Measurements from ENCODE around the gene RAB37.
A peak's percentile ranks its signal among the peaks of the same experiment; 100 is the strongest.

RAB37 gene

DNA sequence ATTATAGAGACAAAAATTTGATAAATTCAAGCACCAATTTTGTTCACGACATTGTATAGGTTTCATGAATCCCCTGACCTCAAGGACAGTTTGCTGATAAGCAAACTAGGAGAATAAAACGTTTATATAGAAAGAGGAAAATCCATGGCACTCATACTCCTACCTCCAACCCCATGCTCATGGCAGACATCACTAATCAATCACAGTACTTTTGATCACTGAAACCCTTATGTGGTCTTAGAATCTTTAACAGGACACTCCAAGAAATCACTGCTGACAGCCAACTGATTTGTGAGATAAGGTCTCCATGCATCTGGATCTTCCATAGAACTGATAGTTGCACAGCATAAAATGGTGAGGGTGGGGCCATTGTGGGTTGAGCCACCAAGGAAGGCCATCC is 6.7 kb downstream of the RAB37 start:
- DNase-seq (ENCODE audit: extremely low spot score, insufficient read length, low read depth) (no peak), FAIRE-seq (no peak)

DNA sequence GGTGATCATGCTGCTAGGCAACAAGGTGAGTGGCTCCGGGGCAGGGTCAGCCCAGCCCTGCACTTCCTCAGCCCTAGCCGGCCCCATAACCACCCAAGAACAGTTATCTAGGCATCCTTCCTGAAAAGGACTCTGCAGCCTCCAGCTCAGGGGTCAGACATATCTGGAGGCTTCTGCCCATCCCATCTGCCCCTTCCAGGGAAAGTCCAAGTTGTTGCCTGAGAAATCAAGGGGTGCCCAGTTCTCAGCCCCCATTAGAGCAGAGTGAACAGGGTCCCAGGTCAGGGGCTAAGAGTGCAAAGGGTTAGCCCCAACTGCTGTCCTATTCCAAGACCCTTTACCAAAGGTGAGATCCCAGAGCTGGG is 7.3 kb downstream of the RAB37 start:
- FAIRE-seq (no peak), DNase-seq (ENCODE audit: extremely low spot score, insufficient read length, low read depth) (no peak)

DNA sequence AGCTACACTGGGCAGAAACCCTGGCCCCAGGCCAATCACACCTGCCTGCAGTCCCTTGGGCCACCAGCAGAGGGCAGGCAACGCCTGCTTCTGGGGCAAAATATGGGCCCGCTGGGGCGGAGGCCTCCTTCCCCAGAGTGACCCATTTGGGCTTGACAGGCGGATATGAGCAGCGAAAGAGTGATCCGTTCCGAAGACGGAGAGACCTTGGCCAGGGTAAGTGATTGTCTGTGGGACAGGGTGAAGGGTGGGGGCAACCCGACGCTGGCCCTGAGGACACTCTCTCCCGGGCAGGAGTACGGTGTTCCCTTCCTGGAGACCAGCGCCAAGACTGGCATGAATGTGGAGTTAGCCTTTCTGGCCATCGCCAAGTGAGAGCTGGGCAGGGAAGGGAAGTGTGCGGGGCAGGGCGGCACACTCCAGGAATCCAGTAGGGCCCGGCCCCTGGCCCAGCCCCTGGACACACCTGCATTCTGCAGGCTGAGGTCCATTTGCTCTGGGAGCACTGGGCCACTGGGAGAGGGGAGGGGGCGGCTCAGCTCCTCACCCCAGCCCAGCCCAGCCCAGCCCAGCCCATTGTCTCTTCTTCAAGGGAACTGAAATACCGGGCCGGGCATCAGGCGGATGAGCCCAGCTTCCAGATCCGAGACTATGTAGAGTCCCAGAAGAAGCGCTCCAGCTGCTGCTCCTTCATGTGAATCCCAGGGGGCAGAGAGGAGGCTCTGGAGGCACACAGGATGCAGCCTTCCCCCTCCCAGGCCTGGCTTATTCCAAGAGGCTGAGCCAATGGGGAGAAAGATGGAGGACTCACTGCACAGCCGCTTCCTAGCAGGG is 7.9 kb downstream of the RAB37 start:
- peak; percentile 87 for FAIRE-seq
- DNase-seq (ENCODE audit: extremely low spot score, insufficient read length, low read depth), result no peak

DNA sequence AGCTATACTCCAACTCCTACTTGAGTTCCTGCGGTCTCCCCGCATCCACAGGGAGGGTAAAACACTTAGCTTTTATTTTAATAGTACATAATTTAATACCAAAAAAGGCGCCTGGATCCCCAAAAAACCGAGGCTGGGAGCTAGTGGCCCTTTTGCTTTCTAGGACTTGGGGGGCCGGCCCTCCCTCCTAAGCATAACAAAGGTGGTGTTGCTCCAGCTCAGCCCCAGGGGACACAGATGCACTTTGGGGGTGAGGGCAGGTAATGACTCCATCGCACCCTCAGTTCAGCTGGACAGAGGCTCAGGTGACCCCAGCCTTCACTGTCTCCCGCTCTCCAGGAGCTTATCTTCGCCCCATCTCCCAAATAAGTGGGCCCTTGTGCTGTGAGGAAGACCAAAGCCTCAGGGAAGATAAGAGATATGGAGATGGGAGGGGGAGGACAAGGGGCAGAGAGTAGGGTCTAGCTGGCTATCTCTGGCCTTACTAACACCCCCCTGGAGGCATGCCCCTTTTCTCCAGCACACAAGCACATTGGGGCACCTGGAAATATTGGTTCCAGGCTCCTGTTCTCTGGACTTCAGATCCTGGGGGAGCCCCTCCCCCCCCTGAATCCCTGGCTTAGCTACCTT is 8.6 kb downstream of the RAB37 start:
- no peak for DNase-seq (ENCODE audit: extremely low spot score, insufficient read length, low read depth)
- no peak for FAIRE-seq

DNA sequence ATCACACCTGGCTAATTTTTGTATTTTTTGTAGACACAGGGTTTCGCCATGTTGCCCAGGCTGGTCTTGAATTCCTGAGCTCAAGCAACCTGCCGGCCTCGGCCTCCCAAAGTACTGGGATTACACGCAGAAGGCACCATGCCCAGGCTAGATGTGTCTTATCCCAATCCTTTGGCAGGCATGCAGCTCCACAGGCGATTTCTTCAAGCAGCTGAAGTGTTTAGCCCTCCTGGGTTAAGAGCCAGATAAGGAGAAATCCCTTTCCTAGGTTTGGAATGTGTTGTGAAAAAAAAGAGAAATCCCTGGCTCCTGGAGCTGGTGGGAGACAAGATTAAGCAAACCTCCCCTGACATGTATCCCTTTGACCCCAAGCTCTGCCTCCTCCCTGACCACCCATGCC is 9.3 kb downstream of the RAB37 start:
- DNase-seq (ENCODE audit: extremely low spot score, insufficient read length, low read depth), result no peak
- FAIRE-seq, result no peak

DNA sequence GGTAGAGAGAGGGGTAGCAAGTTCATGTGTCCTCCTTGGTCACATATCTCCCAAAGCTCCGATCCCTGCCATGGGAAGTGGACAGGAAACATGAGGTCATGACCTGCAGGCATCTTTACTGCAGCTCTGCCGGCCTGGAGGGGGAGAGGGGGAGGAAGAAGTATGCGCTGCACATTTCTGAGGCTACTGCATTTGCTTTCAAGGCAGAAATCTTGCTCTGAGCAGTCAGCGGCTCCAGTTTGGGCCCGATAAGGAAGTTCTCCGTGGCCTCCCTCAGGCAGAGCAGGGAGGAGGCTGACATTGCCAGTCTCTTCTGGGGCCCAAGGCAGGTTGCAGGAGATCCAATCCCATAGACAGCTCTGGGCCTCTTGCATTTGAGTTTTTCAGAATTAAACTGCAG is 9.9 kb downstream of the RAB37 start:
- no peak for FAIRE-seq
- DNase-seq (ENCODE audit: extremely low spot score, insufficient read length, low read depth), result no peak

DNA sequence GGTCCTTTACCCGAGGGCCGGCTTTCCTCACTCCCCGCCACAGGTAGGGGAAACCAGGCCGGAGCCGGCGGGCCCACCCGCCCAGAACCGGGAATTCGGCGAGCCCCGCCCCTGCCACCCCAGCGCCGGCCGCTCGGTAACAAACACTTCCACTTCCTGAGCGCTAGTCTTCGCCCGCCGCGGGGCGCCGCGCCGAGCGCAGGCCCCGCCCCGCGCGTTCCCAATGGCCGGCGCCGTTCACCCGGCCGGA is 11.1 kb downstream of the RAB37 start:
- peak; percentile 80 for FAIRE-seq
- DNase-seq (ENCODE audit: extremely low spot score, insufficient read length, low read depth), result no peak

DNA sequence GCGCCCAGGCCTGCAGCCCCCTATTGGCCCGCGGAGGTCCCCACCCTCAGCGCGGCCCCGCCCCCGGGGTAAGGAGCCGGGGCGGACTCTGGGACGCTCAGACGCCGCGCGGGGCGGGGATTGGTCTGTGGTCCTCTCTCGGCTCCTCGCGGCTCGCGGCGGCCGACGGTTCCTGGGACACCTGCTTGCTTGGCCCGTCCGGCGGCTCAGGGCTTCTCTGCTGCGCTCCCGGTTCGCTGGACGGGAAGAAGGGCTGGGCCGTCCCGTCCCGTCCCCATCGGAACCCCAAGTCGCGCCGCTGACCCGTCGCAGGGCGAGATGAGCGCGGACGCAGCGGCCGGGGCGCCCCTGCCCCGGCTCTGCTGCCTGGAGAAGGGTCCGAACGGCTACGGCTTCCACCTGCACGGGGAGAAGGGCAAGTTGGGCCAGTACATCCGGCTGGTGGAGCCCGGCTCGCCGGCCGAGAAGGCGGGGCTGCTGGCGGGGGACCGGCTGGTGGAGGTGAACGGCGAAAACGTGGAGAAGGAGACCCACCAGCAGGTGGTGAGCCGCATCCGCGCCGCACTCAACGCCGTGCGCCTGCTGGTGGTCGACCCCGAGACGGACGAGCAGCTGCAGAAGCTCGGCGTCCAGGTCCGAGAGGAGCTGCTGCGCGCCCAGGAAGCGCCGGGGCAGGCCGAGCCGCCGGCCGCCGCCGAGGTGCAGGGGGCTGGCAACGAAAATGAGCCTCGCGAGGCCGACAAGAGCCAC is 11.6 kb downstream of the RAB37 start, which contains the start of gene NHERF1:
NHERF1 (plus strand) TSS at position 100 of the 750 bp plus-strand sequence; CDS start at position 319, 219 bp downstream.
- peak; percentile 96 for DNase-seq (ENCODE audit: extremely low spot score, insufficient read length, low read depth)
- FAIRE-seq, result no peak

DNA sequence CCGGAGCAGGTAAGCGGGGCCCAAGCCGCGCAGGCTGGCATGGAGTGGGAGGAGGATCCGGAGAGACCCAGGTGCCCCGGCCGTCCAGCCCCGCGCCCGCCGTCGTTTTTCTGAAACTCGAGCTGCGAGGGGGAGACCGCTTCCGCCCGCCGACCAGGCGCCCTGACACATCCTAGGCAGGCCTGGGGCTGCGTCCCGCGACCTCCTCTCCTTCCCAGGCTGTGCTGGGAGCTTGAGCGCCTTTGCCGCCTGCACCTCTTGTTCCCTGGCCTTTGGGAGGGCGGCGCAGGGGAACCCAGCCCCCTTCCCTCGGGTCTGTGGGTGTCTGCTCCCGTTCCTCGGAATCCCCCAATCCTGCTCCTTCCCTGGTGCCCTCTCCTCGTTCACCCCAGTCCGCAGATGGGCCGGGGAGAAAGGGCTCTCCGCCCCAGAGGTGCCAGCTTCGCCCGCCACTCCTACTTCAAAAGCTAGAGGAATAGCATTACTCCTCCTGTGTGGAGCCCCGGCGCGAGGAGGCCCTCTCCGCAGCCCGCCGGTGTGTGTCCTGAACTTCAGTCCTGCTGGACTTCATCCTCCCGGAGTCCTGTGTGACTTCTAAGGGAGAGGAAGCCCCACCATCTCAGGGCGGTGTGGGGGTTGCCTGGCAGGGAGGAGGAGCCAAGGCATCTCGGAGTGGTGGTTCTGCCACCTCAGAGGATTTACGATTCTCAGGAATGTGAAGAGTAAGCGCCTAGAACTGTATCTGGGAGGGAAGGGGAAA is 12.4 kb downstream of the RAB37 start:
- DNase-seq (ENCODE audit: extremely low spot score, insufficient read length, low read depth), result no peak
- no peak for FAIRE-seq

DNA sequence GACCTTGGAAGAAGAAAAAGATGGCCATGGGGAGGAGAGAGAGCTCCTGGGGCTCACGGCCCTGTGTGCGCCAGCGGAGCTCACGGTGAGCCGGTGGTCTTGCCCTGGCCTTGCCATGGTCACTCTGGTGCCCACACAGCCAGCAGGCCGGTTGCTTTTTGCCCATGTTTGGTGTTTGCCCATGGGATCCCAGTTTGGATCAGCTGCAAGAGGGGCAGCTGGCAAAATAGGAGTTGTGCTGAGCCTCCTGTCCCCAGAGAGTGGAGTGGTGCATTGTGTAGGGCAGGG is 12.9 kb downstream of the RAB37 start:
- DNase-seq (ENCODE audit: extremely low spot score, insufficient read length, low read depth) (no peak), FAIRE-seq (no peak)

DNA sequence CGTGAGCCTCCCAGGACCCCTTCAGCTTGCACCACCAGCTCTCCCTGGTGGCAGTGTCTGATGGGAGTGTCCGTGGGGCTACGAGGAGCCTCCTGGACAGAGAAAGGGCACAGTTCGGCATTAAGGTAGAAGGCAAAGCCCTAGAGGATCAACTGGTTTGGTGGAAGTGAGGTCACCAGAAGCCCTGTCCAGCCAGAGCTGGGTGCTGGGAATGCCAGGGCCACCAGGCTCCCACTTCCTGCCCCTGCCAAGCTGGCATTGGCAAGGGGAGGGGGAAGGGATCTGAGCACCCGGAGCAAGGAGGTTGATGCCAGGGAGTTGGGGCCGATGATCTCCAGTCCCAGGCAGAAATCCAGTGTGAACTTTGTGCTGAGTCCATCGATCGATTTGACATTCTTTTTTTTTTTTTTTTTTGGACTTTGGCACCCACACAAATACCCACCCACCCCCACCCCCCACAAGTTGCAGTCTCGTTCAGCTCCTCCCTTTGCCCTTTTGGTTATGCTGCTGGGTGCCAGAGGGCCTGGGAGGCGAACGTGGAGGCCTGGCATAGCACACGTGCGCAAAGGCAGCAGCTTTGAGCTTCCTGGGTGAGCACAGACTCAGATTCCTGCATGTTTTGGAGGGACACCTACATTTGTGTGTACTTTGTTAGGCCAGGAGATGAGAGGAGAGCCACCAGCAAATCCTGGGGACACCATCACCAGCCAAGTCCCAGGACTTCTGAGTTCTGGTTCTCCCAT is 13.4 kb downstream of the RAB37 start:
- DNase-seq (ENCODE audit: extremely low spot score, insufficient read length, low read depth), result no peak
- FAIRE-seq, result no peak

DNA sequence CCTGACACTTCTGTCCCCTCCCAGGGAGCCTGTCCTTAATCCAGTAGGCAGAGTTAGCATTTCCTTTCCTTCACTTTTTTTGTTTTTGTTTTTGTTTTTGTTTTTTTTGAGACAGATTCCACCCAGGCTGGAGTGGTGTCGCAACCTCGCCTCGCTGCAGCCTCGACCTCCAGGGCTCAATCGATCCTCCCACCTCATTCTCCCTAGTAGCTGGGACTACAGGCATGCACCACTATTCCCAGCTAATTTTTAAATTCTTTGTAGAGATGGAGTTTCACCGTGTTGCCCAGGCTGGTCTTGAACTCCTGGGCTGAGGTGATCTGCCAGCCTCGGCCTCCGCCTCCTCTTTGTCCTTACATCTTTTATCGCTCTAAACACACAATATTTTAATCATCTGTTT is 15.4 kb downstream of the RAB37 start:
- DNase-seq (ENCODE audit: extremely low spot score, insufficient read length, low read depth), result no peak
- FAIRE-seq, result no peak

DNA sequence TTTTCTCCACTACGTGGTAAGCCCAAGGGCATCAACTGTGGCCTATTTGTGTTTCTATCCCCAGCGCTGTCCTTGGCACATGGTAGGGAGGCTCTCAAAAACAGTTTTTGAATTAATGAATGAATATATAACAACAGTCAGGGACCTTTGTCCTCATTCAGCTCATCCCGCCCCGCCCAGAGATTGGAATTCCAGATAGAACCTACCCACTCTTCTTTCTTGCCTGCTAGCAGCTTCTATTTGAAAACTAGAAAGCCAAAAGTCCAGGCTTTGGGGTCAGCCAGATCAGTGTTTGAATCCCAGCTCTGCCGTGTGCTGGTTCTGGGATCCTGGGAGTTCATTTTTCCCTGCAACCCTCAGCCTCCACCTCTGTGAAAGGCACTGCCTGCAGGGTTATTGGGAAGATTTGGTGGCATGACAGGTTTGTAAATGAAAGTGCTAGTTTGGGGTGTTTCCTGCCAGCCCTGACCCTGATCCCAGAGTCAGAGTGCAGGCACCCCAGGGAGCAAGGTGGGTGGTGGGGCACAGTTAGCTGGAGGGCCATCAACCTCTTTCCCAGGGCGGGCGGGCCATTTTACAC is 15.9 kb downstream of the RAB37 start:
- no peak for DNase-seq (ENCODE audit: extremely low spot score, insufficient read length, low read depth)
- FAIRE-seq, result no peak

DNA sequence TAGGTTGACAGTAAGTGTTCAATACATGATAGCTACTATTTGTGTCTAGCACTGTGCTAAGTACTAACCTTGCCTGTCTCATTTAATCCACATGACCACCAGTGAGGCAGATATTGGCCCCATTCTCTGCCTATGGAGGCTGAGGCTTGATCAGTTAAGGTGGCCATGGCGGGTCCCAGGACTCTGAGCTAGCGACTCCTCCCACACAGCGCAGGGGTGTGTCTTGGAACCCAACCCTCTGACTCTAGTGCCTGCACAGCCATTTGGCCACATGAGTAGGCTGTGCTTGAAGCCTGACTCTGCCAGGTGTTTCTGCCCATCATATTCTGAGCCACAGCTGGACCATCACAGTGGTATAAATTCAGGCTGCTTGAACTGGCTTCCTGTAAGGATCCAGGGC is 17.8 kb downstream of the RAB37 start:
- no peak for FAIRE-seq
- DNase-seq (ENCODE audit: extremely low spot score, insufficient read length, low read depth), result no peak

DNA sequence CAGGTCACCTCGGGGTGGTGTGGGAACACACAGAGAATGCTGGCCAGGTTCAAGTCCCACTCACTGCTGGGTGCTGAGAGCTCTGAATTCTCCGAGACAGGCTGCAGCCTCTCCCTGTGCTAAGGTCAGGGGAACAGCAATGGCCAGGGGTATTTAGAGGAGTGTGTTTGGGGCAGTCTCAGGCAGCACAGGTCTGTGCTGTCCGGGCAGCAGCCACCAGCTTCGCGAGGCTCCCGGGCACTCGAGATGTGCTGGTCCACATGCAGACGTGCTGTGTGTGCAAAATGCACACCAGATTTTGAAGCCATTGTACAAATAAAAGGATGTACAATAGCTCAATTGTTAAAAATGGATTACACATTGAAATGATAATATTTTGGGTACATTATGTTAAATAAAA is 18.5 kb downstream of the RAB37 start:
- no peak for DNase-seq (ENCODE audit: extremely low spot score, insufficient read length, low read depth)
- no peak for FAIRE-seq

DNA sequence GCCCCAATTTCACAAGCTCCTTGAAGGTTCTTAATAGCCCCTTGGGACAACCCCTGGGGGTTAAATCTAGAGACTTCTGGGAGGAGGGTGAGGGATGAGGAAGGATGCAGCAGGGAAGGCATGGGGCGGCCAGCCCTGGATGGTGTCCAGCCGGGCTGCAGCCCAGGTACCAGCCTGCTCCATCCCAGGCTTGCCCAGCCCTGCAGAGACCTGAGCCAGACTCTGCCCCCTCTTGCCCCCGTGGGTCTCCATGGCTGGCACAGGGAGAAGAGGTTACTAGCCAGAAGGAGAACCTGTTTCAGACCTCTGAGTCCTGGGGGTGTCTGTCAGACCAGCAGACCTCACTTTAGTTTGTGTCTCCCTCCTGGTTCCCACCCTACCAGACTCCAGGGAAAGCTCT is 19.8 kb downstream of the RAB37 start:
- DNase-seq (ENCODE audit: extremely low spot score, insufficient read length, low read depth) (no peak), FAIRE-seq (no peak)

DNA sequence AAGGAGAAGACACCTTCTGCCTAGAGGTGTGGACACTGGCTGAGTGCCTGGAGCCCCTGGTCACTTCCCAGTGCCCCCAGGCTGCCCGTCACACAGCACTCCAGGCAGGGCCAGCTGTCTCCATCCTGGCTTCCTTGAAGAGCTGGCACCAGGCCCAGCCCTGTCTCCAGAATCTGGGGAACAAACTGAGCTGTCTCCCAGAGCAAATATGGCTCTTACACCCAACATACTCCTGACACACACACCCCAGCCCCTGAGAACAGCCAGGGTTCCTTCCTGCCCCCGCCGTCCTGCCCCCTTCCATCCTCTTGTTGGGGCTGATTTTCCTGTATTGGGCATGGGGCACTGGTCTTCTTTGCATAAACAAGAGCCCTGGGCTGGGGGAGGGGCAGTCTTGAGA is 20.4 kb downstream of the RAB37 start:
- no peak for DNase-seq (ENCODE audit: extremely low spot score, insufficient read length, low read depth)
- no peak for FAIRE-seq

DNA sequence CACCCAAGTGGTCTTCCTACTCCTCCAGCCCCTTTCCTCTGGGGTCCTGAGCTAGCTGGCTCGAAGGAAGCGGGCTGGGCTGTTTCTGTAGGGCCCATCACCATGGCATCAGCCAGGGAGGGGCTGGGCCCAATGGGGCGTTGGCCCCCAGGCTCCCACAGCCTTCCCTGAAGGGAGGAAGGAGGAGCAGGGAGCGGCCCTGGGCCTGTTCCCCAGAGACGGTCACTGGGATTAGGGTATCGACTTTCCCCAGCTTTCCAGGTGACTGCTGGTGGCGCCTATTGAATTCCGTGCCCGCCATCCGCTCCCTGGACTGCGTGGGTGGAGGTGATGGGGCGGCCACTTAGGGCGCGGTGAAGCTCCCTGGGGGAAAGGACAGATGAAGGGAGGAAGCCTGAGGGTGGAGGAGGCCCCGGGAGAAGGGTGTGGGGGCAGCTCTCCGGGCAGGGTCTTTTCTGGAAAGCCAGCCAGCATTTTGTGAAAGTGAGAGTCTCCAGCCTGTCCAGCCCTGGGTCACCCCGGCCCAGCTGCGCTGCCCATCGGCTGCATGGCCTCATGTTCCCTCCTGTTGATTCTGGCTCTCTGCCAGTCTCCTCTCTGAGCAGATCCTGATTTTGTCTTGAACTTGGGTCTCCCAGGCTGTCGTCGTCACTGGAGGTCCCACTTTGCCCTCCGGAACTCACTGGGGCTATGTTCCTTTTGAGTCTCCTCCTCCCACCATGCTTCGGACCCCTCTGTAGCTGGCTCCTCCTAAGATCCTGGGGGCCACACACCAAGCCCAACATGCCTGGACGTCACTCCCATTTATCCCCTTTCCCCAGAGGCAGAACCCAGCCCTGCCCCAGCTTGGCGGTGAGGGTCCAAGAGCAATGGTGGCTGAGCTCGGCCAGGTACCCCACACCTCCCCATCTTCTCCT is 21.1 kb downstream of the RAB37 start:
- FAIRE-seq, result no peak
- no peak for DNase-seq (ENCODE audit: extremely low spot score, insufficient read length, low read depth)

DNA sequence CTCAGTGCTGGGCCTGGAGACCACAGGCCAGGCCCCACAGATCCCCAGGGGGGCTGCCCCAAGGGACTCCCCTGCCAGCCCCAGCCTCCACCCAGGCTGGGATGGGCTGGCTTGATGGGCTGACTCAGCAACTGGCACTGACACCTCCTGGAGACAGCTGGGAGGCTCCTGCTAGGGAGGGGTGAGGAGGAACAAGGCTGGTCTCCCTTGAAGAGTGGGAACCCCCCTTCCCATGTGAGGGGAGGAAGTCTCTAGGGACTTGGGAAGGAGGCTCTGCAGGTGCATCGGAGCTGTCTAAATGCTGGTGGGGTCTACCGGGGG is 21.8 kb downstream of the RAB37 start:
- no peak for DNase-seq (ENCODE audit: extremely low spot score, insufficient read length, low read depth)
- FAIRE-seq, result no peak
